Measurements from ENCODE around the gene CCM2. TPM values are rescaled to one million over a fixed set of nuclear protein-coding genes. Genes with fewer than 3 reads are reported as not detected.

The CCM2 gene
- total and polyA plus RNA-seq, 4 donors = 25.8 to 48.9 (median 41.6) TPM

GRCh38 chr7:44962483-44963251 is 37.3 kb upstream of the CCM2 start:
- H3K4me3 ChIP-seq (ENCODE audit: low read depth, low read length) = peak overlapping the region; percentile 24
- peak in 2 of 6 donors; percentile 69 to 82 for DNase-seq (ENCODE audit: low read depth in 4 of 6, low spot score in 6 of 6)
- no peak overlapping the region for H3K27ac ChIP-seq (ENCODE audit: low read depth, low read length)
- H3K9me3 ChIP-seq (ENCODE audit: control insufficient read depth, insufficient read depth, low read length) = no peaks in the 10 kb centered on the region
- peaks cover 16% of the 10 kb centered on the region for H3K4me1 ChIP-seq (ENCODE audit: control insufficient read depth, insufficient read depth, low read length)
- WGBS (ENCODE audit: insufficient coverage) = 2% methylated on average over 76 of the region's 76 CpGs
- no peaks in the 10 kb centered on the region for H3K36me3 ChIP-seq (ENCODE audit: control insufficient read depth, insufficient read depth, low read length)
- H3K27me3 ChIP-seq (ENCODE audit: control insufficient read depth, insufficient read depth, low read length) = peaks cover 6% of the 10 kb centered on the region

- H3K27me3 ChIP-seq (ENCODE audit: control insufficient read depth, insufficient read depth, low read length) = peaks cover 6% of the 10 kb centered on the region
- peak overlapping the region; percentile 24 for H3K4me3 ChIP-seq (ENCODE audit: low read depth, low read length)
Observed at GRCh38 chr7:44963364-44964290, 36.4 kb upstream of the CCM2 start.

GRCh38 chr7:44964384-44964830 is 35.6 kb upstream of the CCM2 start:
- Histone ChIP-seq H3K36me3 (ENCODE audit: control insufficient read depth, insufficient read depth, low read length) (no peaks in the 10 kb centered on the region), H3K4me1 (ENCODE audit: control insufficient read depth, insufficient read depth, low read length) (peaks cover 16% of the 10 kb centered on the region), H3K9me3 (ENCODE audit: control insufficient read depth, insufficient read depth, low read length) (no peaks in the 10 kb centered on the region), H3K27me3 (ENCODE audit: control insufficient read depth, insufficient read depth, low read length) (peaks cover 6% of the 10 kb centered on the region), H3K27ac (ENCODE audit: low read depth, low read length) (no peak overlapping the region), H3K4me3 (ENCODE audit: low read depth, low read length) (no peak overlapping the region)
- peak in 1 of 6 donors; percentile 28 for DNase-seq (ENCODE audit: low read depth in 4 of 6, low spot score in 6 of 6)
- WGBS (ENCODE audit: insufficient coverage) = 82% methylated on average over 7 of the region's 7 CpGs

More at GRCh38 chr7:44963364-44964290, 36.4 kb upstream of the CCM2 start:
- WGBS (ENCODE audit: insufficient coverage) = 84% methylated on average over 18 of the region's 24 CpGs
- no peaks in the 10 kb centered on the region for H3K36me3 ChIP-seq (ENCODE audit: control insufficient read depth, insufficient read depth, low read length)
- no peaks in the 10 kb centered on the region for H3K9me3 ChIP-seq (ENCODE audit: control insufficient read depth, insufficient read depth, low read length)
- no peak for DNase-seq (ENCODE audit: low read depth in 4 of 6, low spot score in 6 of 6)
- H3K27ac ChIP-seq (ENCODE audit: low read depth, low read length) = no peak overlapping the region
- peaks cover 16% of the 10 kb centered on the region for H3K4me1 ChIP-seq (ENCODE audit: control insufficient read depth, insufficient read depth, low read length)

GRCh38 chr7:44964831-44965440 is 35.1 kb upstream of the CCM2 start:
- no peak for DNase-seq (ENCODE audit: low read depth in 4 of 6, low spot score in 6 of 6)
- H3K9me3 ChIP-seq (ENCODE audit: control insufficient read depth, insufficient read depth, low read length) = no peaks in the 10 kb centered on the region

GRCh38 chr7:44965441-44965903 is 34.5 kb upstream of the CCM2 start:
- Histone ChIP-seq H3K27me3 (ENCODE audit: control insufficient read depth, insufficient read depth, low read length) (peaks cover 6% of the 10 kb centered on the region), H3K36me3 (ENCODE audit: control insufficient read depth, insufficient read depth, low read length) (no peaks in the 10 kb centered on the region), H3K4me1 (ENCODE audit: control insufficient read depth, insufficient read depth, low read length) (peaks cover 16% of the 10 kb centered on the region), H3K4me3 (ENCODE audit: low read depth, low read length) (no peak overlapping the region), H3K27ac (ENCODE audit: low read depth, low read length) (no peak overlapping the region), H3K9me3 (ENCODE audit: control insufficient read depth, insufficient read depth, low read length) (no peaks in the 10 kb centered on the region)
- WGBS (ENCODE audit: insufficient coverage) = 93% methylated on average over 16 of the region's 16 CpGs
- DNase-seq (ENCODE audit: low read depth in 4 of 6, low spot score in 6 of 6) = no peak

More at GRCh38 chr7:44964831-44965440, 35.1 kb upstream of the CCM2 start:
- no peak overlapping the region for H3K4me3 ChIP-seq (ENCODE audit: low read depth, low read length)
- 85% methylated on average over 9 of the region's 13 CpGs for WGBS (ENCODE audit: insufficient coverage)
- peaks cover 16% of the 10 kb centered on the region for H3K4me1 ChIP-seq (ENCODE audit: control insufficient read depth, insufficient read depth, low read length)
- no peaks in the 10 kb centered on the region for H3K36me3 ChIP-seq (ENCODE audit: control insufficient read depth, insufficient read depth, low read length)
- no peak overlapping the region for H3K27ac ChIP-seq (ENCODE audit: low read depth, low read length)
- peaks cover 6% of the 10 kb centered on the region for H3K27me3 ChIP-seq (ENCODE audit: control insufficient read depth, insufficient read depth, low read length)

- Histone ChIP-seq H3K4me3 (ENCODE audit: low read depth, low read length) (no peak overlapping the region), H3K9me3 (ENCODE audit: control insufficient read depth, insufficient read depth, low read length) (no peaks in the 10 kb centered on the region), H3K27ac (ENCODE audit: low read depth, low read length) (no peak overlapping the region), H3K4me1 (ENCODE audit: control insufficient read depth, insufficient read depth, low read length) (peaks cover 19% of the 10 kb centered on the region), H3K27me3 (ENCODE audit: control insufficient read depth, insufficient read depth, low read length) (peaks cover 6% of the 10 kb centered on the region), H3K36me3 (ENCODE audit: control insufficient read depth, insufficient read depth, low read length) (no peaks in the 10 kb centered on the region)
- DNase-seq (ENCODE audit: low read depth in 4 of 6, low spot score in 6 of 6) = no peak
- WGBS (ENCODE audit: insufficient coverage) = 98% methylated on average over 17 of the region's 18 CpGs
Observed at GRCh38 chr7:44965937-44966730, 33.9 kb upstream of the CCM2 start.

- Histone ChIP-seq H3K27ac (ENCODE audit: low read depth, low read length) (no peak overlapping the region), H3K36me3 (ENCODE audit: control insufficient read depth, insufficient read depth, low read length) (no peaks in the 10 kb centered on the region), H3K4me3 (ENCODE audit: low read depth, low read length) (no peak overlapping the region), H3K9me3 (ENCODE audit: control insufficient read depth, insufficient read depth, low read length) (no peaks in the 10 kb centered on the region), H3K27me3 (ENCODE audit: control insufficient read depth, insufficient read depth, low read length) (peaks cover 5% of the 10 kb centered on the region), H3K4me1 (ENCODE audit: control insufficient read depth, insufficient read depth, low read length) (peaks cover 18% of the 10 kb centered on the region)
- no peak for DNase-seq (ENCODE audit: low read depth in 4 of 6, low spot score in 6 of 6)
- 78% methylated on average over 7 of the region's 9 CpGs for WGBS (ENCODE audit: insufficient coverage)
Observed at GRCh38 chr7:44966731-44967538, 33.1 kb upstream of the CCM2 start.

- DNase-seq (ENCODE audit: low read depth in 4 of 6, low spot score in 6 of 6) = no peak
Observed at GRCh38 chr7:44967571-44968446, 32.2 kb upstream of the CCM2 start.

More at GRCh38 chr7:44967571-44968446, 32.2 kb upstream of the CCM2 start:
- no peak overlapping the region for H3K4me3 ChIP-seq (ENCODE audit: low read depth, low read length)
- no peak overlapping the region for H3K27ac ChIP-seq (ENCODE audit: low read depth, low read length)
- H3K27me3 ChIP-seq (ENCODE audit: control insufficient read depth, insufficient read depth, low read length) = no peaks in the 10 kb centered on the region
- H3K9me3 ChIP-seq (ENCODE audit: control insufficient read depth, insufficient read depth, low read length) = no peaks in the 10 kb centered on the region
- H3K36me3 ChIP-seq (ENCODE audit: control insufficient read depth, insufficient read depth, low read length) = no peaks in the 10 kb centered on the region
- WGBS (ENCODE audit: insufficient coverage) = 70% methylated on average over 16 of the region's 18 CpGs
- H3K4me1 ChIP-seq (ENCODE audit: control insufficient read depth, insufficient read depth, low read length) = peaks cover 9% of the 10 kb centered on the region
